Memory B cell (primary cell): ENCODE measurements around the gene TSHZ3.

ENCODE experiments used
- ATAC-seq: fragments of 150-1000 bp; cut with Tn5 transposase; 2 replicates; pipeline ENCODE4 v1.10.0; 2021; ENCODE audit warnings: low read depth, mild to moderate bottlenecking, moderate library complexity
- DNase-seq, 2 donors: peaks; one replicate each; pipeline ENCODE4 v3.0.0; 2022; ENCODE audit warnings: low spot score in 2 of 2
- H3K27ac Mint-ChIP-seq: one replicate; pipeline ENCODE4 v1.8.0; 2022; ENCODE audit warnings: mild to moderate bottlenecking, moderate library complexity, mixed read lengths
- H3K27me3 Mint-ChIP-seq: one replicate; pipeline ENCODE4 v1.8.0; 2022; ENCODE audit warnings: mixed read lengths
- H3K36me3 Mint-ChIP-seq: one replicate; pipeline ENCODE4 v1.8.0; 2022; ENCODE audit warnings: mild to moderate bottlenecking, mixed read lengths
- H3K4me1 Mint-ChIP-seq: one replicate; pipeline ENCODE4 v1.8.0; 2022; ENCODE audit warnings: mixed read lengths
- H3K4me3 Mint-ChIP-seq: one replicate; pipeline ENCODE4 v1.8.0; 2022; ENCODE audit warnings: mild to moderate bottlenecking, moderate library complexity, mixed read lengths
- H3K9me3 Mint-ChIP-seq: one replicate; pipeline ENCODE4 v1.8.0; 2022; ENCODE audit warnings: mixed read lengths

Gene TSHZ3

DNA sequence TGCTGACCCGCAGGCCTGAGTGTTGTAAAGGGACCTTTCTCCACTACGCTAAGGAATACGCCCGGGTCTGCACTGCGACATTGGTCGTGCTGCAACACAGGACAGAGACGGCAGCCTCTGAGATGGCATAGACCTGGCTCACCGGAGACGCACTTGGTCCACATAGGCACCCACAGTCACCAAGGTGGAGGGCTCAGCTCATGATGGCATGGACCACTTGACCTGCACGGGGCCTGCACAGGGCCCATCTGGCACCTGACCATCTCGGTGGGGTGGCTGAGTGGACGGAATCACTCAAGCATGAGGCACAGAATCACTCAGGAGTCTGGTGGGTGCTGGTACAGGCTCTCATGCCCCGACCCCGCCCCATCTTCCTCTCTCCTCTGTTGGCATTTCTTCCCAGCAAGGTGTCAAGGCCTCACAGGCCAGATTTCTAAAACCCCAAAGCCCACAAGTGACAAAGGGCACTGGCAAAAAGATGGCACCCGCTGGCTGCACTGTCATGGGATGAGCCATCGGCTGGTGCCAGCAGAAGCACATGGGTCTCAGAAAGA, 45.9 kb downstream of the TSHZ3 start:
- H3K36me3 Mint-ChIP-seq, result no peaks in the 10 kb centered on the region
- H3K9me3 Mint-ChIP-seq, result no peaks in the 10 kb centered on the region
- ATAC-seq, result no peak
- no peak overlapping the region for H3K27ac Mint-ChIP-seq
- H3K4me1 Mint-ChIP-seq, result no peaks in the 10 kb centered on the region
- H3K4me3 Mint-ChIP-seq, result no peak overlapping the region
- DNase-seq, result no peak
- no peaks in the 10 kb centered on the region for H3K27me3 Mint-ChIP-seq

DNA sequence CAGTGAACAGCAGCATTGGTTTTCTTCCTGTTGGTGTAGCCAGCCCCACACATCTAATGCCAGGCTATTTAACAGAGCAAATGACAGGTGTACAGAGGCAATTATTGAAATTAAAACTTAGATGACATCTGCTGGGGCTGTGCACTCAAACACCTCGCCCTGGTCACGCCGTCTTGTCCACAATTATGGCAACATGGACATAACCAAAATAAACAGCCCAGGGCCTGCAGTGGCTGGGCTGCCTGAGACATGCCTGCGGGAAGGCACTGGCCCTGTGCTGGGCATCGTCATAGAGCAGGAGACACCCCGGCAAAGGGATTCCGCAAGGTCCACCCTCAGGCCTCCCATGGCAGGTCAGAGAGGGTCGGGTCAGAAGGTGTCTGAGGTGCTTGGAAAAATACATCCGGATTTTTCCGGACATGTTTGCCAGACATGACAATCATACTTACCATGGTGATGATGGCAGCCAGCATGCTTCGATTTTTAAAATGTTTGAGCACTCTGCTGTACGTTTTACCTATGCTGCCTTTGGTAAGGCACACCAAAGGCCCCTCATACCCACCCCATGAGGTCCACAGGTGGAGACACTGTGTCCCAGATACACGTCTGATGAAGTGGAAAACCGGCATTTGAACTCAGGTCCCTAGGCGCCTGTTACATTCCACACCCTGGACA, 47.8 kb downstream of the TSHZ3 start:
- H3K4me3 Mint-ChIP-seq, result no peak overlapping the region
- H3K27me3 Mint-ChIP-seq, result no peaks in the 10 kb centered on the region
- DNase-seq, result no peak
- no peaks in the 10 kb centered on the region for H3K9me3 Mint-ChIP-seq
- H3K27ac Mint-ChIP-seq, result no peak overlapping the region
- no peaks in the 10 kb centered on the region for H3K4me1 Mint-ChIP-seq
- ATAC-seq, result no peak
- no peaks in the 10 kb centered on the region for H3K36me3 Mint-ChIP-seq

DNA sequence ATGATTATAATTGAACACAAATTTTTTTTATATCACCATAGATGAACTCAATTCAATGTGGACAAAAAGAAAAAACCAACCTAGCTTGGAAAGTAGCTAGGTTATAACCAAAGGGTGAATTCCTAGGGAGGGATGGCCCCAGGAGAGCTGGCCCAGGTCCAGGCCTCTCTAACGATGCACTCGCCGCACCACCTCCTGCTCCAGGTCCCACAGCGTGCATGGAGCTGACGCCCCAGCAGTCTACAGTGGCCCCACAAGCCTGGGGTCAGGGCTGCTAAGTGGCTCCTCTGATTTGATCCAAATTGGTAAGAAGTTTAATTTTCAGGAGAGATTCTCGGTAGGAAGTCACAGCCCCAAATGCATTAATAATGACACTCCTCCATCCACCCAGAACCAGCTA, 48.8 kb downstream of the TSHZ3 start:
- DNase-seq (no peak), ATAC-seq (no peak)
- Mint-ChIP-seq H3K36me3 (no peaks in the 10 kb centered on the region), H3K27ac (no peak overlapping the region), H3K9me3 (no peaks in the 10 kb centered on the region), H3K4me3 (no peak overlapping the region), H3K4me1 (no peaks in the 10 kb centered on the region), H3K27me3 (no peaks in the 10 kb centered on the region)

DNA sequence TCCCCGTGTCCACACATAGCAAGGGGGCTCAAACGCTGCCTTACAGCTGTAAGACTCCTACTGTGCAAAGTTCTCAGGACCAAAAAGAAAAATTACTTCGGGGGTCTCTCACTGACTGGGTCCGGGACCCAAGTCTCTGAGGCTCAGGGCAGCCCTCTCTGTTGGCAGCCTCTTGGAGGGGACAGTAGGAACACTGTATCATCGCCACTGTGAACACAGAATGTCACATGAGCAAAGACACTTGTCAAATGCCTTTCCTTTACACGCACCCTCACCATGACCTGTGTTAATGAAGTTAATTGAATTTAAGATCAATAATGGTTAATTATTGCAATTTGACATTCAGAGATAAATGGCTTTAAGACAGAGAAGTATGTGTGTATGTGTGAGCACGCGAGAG, 49.6 kb downstream of the TSHZ3 start:
- no peaks in the 10 kb centered on the region for H3K4me1 Mint-ChIP-seq
- no peak for DNase-seq
- no peak overlapping the region for H3K27ac Mint-ChIP-seq
- ATAC-seq, result no peak
- no peaks in the 10 kb centered on the region for H3K36me3 Mint-ChIP-seq
- no peaks in the 10 kb centered on the region for H3K27me3 Mint-ChIP-seq
- no peak overlapping the region for H3K4me3 Mint-ChIP-seq
- no peaks in the 10 kb centered on the region for H3K9me3 Mint-ChIP-seq

DNA sequence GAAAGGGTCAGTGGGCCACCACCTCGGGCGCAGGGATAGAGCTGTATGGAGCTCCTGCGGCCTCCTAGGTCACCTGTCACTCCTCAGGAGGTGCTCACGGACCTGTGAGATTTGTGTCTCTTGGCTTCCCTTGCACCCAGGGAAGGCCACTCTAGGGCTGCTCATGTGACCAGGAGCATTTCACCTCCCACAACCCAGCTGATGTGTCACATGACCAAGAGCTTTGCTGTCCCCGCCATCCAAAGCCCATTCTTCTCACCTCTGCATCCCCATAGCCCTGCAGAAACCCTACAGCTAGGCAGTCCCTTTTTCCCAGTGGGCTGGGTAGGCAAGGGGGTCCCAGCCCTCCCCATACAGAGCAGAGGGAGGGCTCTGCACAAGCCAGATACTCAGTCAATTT, 51.2 kb downstream of the TSHZ3 start:
- no peaks in the 10 kb centered on the region for H3K27me3 Mint-ChIP-seq
- H3K4me3 Mint-ChIP-seq, result no peak overlapping the region
- ATAC-seq (no peak), DNase-seq (no peak)
- H3K4me1 Mint-ChIP-seq, result no peaks in the 10 kb centered on the region
- peaks cover 5% of the 10 kb centered on the region for H3K9me3 Mint-ChIP-seq
- no peaks in the 10 kb centered on the region for H3K36me3 Mint-ChIP-seq
- H3K27ac Mint-ChIP-seq, result no peak overlapping the region

DNA sequence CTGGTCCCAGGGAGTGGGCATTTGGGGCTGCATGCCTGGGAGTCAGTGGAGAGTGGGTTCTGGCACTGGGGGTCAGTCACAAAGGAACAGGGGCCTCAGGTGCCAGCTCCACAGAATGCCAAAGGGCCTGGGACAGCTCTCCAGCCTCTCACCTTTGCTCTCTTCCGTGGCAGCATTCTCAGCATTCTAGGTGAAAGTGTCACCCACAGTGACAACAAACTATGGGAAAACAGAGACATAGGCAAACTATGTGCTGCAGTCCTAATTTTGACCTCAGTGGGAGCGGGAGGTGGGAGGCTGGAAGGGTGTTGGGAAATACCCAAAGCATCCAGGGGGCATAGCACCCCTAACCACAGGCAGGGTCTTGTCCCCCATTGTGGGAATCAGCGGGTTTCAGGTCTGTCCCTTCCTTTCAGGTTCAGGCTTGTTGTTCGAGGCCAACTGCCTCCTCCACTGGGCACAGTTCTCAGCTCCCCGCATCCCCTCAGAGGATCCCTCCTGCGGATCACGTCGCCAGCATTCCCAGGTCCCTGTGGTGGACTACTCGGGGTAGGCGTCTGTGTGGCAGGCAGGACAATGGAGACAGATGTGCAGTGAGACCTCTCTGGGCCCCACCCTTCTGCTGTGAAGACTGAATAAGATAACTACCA, 52.4 kb downstream of the TSHZ3 start:
- ATAC-seq (no peak), DNase-seq (no peak)
- Mint-ChIP-seq H3K4me3 (no peak overlapping the region), H3K27ac (no peak overlapping the region), H3K27me3 (no peaks in the 10 kb centered on the region), H3K9me3 (peaks cover 12% of the 10 kb centered on the region), H3K36me3 (no peaks in the 10 kb centered on the region), H3K4me1 (no peaks in the 10 kb centered on the region)

DNA sequence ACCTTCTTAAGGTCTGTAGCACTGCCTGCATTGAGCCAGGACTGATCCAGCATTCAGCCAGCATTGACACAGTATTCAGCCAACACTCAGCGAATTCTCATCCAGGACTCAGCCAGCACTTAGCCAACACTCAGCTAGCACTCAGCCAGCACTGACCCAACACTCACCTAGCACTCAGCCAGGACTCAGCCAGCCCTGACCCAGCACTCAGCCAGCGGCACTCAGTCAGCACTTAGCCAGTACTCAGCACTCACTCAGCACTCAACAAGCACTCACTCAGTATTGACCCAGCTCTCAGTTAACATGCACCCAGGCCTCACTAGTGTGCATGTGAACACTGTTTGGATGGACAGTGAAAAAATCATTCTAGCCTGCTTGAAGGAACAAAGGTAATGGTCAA, 55.0 kb downstream of the TSHZ3 start:
- Mint-ChIP-seq H3K4me3 (no peak overlapping the region), H3K4me1 (no peaks in the 10 kb centered on the region), H3K9me3 (peaks cover 14% of the 10 kb centered on the region), H3K36me3 (no peaks in the 10 kb centered on the region), H3K27ac (no peak overlapping the region), H3K27me3 (no peaks in the 10 kb centered on the region)
- ATAC-seq (no peak), DNase-seq (no peak)

DNA sequence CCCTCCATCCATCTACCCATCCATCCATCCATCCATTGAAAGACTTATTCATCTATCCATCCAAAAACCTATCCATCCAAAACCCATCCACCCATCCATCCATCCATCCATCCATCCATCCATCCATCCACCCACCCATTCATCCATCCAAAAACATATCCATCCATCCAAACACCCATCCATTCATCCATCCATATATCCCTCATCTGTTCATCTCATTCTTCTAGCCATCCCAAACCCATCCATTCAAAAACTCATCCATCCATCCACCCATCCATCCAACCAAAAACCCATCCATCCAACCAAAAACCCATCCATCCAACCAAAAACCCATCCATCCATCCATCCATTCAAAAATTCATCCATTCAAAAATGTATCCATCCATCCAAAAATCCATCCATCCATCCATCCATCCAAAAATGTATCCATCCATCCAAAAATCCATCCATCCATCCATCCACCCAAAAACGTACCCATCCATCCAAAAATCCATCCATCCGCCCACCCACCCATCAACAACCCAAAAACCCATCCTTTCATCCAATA, 56.5 kb downstream of the TSHZ3 start:
- no peak for ATAC-seq
- no peak overlapping the region for H3K4me3 Mint-ChIP-seq
- H3K4me1 Mint-ChIP-seq, result no peaks in the 10 kb centered on the region
- no peaks in the 10 kb centered on the region for H3K36me3 Mint-ChIP-seq
- peaks cover 14% of the 10 kb centered on the region for H3K9me3 Mint-ChIP-seq
- H3K27ac Mint-ChIP-seq, result no peak overlapping the region
- DNase-seq, result no peak
- no peaks in the 10 kb centered on the region for H3K27me3 Mint-ChIP-seq

DNA sequence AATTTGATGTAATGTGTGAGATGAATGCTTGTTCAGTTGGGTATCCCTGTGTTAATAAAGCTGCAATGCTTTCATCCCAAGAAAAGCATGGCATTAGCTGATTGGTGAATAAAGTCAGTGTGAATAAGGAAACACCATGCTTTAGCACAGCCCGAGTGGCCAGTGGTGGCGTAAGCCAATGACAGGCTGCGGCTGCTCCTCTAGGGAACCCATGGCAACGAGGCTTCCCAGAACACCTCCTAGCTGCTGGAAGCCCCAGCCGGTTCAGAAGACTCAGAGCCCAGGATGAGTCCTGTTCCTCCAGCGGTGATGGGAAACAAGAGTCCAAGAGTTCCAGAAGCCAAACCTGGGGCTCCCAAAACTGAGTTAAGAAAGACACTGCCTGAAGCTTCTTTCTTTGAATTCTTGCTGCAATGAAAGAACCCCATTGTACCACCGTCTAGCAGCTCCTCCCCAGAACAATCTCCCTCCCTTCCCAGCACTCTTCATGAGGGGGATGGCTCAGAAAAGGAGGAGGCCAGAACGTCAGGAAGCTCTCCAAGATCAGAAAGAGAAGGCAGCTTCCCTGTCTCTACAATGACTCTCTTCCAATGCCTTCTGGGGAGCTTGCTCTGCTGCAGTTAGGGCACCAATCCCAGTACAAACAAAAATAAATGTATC, 58.2 kb downstream of the TSHZ3 start:
- Mint-ChIP-seq H3K4me3 (no peak overlapping the region), H3K27ac (no peak overlapping the region), H3K4me1 (no peaks in the 10 kb centered on the region), H3K9me3 (peaks cover 17% of the 10 kb centered on the region), H3K27me3 (no peaks in the 10 kb centered on the region), H3K36me3 (no peaks in the 10 kb centered on the region)
- DNase-seq (no peak), ATAC-seq (no peak)

DNA sequence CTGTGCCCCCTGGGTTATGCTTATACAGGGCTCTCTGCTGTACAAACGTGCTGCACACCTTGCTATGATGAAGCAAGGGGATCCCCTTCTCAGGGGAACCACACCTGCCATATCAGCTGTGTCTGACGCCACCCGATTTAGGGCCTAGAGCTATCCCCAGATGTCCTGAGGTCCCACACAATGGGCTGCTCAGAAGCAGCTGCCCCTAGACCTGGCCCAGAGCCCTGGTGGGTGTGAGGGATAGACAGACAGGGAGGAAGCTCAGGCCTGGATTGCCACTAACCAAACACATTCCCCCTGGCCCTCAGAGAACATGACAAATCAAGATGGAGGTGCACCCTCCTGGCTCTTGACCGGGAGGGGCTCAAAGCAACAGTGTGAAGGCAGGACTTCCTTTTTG, 59.3 kb downstream of the TSHZ3 start:
- Mint-ChIP-seq H3K27me3 (no peaks in the 10 kb centered on the region), H3K4me1 (no peaks in the 10 kb centered on the region), H3K4me3 (no peak overlapping the region), H3K27ac (no peak overlapping the region), H3K36me3 (no peaks in the 10 kb centered on the region), H3K9me3 (peaks cover 17% of the 10 kb centered on the region)
- no peak for ATAC-seq
- DNase-seq, result no peak

DNA sequence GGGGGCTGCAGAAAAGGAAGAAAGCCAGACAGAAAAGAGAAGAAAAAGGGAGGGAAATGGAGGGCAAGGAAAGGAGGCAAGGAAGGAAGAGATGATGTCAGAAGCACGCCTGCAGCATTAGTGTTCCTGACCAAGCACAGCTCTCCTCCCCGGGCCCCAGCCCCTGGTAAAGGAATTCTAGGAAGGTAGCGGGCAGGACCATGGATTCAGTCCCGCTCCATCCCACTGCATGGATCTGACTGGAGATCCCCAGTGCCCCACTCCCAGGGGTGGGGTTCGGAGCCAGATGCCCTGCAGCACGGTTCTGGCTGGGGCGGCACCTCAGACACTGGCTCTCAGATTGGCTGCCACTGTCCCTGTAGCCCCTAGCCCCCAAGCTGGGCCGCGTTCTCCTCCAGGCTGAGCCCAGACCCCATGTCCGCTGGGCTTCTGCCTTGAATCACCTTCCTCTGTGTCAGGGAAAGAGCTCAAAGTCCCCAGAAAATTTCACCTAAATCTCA, 59.8 kb downstream of the TSHZ3 start:
- Mint-ChIP-seq H3K9me3 (peaks cover 17% of the 10 kb centered on the region), H3K36me3 (no peaks in the 10 kb centered on the region), H3K27ac (no peak overlapping the region), H3K4me3 (no peak overlapping the region), H3K4me1 (no peaks in the 10 kb centered on the region), H3K27me3 (no peaks in the 10 kb centered on the region)
- ATAC-seq (no peak), DNase-seq (no peak)

DNA sequence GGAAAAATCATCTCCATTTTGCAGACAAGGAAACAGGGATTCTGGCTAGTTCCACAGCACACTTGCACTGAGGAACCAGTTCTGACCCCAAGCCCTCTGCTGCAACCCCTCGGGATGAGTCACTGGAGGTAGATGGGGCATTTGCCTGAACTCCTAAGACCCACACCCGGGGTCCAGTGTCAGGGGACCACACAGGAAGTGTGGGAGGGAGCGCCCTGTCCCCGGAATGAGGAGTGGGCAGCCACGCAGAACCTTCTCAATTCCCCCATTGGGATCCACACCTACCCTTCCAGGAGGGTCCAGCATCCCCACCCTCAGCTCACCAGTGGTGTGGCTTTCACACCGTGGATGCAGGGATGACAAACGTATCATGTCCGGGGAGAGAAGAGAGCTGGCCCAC, 62.7 kb downstream of the TSHZ3 start:
- Mint-ChIP-seq H3K36me3 (no peaks in the 10 kb centered on the region), H3K27me3 (no peaks in the 10 kb centered on the region), H3K4me1 (no peaks in the 10 kb centered on the region), H3K27ac (no peak overlapping the region), H3K9me3 (peaks cover 6% of the 10 kb centered on the region), H3K4me3 (no peak overlapping the region)
- DNase-seq, result no peak
- no peak for ATAC-seq

DNA sequence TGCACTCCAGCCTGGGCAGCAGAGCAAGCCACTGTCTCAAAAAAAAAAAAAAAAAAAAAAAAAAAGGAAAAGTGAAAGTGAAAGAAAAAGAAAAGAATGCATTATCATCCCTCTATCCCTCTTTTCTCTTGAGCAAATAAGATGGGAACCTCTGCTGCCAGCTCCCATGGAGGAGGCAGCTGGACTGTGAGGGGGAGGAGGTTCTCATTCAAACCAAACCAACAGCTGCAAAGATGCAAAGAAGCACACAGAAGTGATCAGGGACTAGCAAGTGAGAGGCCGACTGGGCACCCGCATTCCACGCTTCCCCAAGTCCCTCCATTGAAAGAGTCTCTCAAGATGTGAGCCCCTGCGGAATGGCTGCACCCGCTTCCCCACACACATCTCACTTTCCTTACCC, 63.5 kb downstream of the TSHZ3 start:
- no peaks in the 10 kb centered on the region for H3K36me3 Mint-ChIP-seq
- H3K27me3 Mint-ChIP-seq, result no peaks in the 10 kb centered on the region
- H3K4me1 Mint-ChIP-seq, result no peaks in the 10 kb centered on the region
- no peak for ATAC-seq
- H3K27ac Mint-ChIP-seq, result no peak overlapping the region
- DNase-seq, result no peak
- H3K4me3 Mint-ChIP-seq, result no peak overlapping the region
- peaks cover 6% of the 10 kb centered on the region for H3K9me3 Mint-ChIP-seq

DNA sequence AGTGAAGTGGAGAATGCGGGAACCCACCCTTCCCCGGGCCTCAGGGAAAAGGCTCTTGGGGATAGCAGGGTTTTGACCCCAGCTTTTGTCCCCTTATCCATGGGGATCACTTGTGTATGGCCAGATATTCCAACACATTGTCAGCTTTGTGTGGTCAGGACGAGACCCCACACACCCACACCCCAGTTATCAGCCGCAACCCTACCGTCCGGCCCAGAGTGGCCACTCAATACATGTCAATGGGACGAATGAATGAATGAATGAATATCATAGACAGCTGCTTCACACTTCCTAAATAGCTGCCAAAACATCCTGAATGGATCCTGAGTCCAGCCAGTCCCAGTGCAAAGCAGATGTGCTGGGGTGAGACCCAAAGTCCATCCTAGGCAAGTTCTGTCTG, 64.6 kb downstream of the TSHZ3 start:
- Mint-ChIP-seq H3K4me1 (no peaks in the 10 kb centered on the region), H3K4me3 (no peak overlapping the region), H3K27ac (no peak overlapping the region), H3K27me3 (no peaks in the 10 kb centered on the region), H3K9me3 (peaks cover 4% of the 10 kb centered on the region), H3K36me3 (no peaks in the 10 kb centered on the region)
- no peak for ATAC-seq
- no peak for DNase-seq
